ENCODE measurements around the gene APBB1.
A peak's percentile ranks its signal among the peaks of the same experiment; 100 is the strongest.

Gene APBB1

DNA sequence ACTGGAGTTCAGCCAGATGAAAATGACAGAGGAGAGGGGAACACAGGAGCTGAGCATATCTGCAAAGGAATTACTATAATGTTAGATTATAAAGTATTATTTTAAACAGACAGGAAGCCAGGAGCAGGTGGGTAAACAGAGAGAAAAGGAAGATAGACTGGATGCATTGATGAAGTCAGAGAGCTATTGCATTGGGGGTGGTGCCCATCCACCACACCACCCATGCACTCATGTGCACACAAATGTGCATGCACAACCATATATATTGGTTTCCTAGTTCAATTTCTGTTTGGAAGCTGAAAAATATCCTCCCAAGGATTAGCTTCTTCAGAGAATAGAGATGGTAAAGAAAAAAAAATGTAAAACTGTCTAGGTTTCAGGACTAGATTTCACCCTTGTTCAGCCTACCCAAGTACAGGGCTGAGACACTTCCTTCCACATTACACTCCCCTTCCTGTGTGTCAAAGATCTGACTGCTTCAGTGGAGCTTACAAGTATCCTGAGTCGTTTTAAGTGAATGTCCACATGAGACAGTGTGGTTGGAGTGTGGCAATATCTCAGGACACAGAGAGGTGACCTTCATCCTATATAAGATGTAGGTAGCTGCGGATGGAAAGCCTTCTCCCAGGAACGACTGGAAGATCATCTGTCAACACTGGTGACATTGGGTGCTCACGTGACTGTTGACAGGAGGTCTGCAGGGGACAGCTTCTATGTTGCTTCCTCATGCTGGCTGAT is 40.8 kb downstream of the APBB1 start:
- no peaks in the 10 kb centered on the region for H3K27me3 ChIP-seq (ENCODE audit: insufficient read depth, insufficient read length)
- H3K4me3 ChIP-seq (ENCODE audit: insufficient read length, low read depth): no peak overlapping the region
- H3K4me1 ChIP-seq (ENCODE audit: insufficient read depth, insufficient read length): peaks cover 2% of the 10 kb centered on the region
- DNase-seq (ENCODE audit: low read depth, low spot score): no peak
- H3K9me3 ChIP-seq (ENCODE audit: insufficient read depth, low read length): no peaks in the 10 kb centered on the region
- no peak overlapping the region for H3K9ac ChIP-seq (ENCODE audit: insufficient read length, low read depth)
- no peak for TF ChIP-seq ZNF274 (IDR thresholded peaks at IDR 0.05; ENCODE audit: low read depth, low read length)
- H3K36me3 ChIP-seq (ENCODE audit: insufficient read depth, insufficient read length, low read length): no peaks in the 10 kb centered on the region

DNA sequence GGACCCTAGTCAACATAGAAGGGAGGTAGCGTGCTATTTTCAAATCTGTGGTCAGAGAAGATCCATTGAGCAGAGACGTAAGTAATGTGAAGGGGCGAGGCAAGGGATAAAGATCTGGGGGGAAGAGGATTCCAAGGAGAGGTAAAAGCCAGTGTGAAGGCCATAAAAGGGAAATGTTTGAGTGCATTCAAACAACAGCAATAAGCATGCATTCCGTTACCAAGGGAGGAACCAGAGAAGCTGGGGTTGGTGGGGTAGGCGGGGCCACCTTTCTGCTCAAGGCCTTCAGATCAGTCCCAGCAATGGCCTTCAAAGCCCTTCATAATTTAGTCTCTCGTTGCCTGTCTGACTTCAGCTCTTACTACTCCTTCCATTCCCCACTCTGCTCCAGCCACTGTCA is 47.1 kb downstream of the APBB1 start:
- Histone ChIP-seq H3K9ac (ENCODE audit: insufficient read length, low read depth) (no peak overlapping the region), H3K4me3 (ENCODE audit: insufficient read length, low read depth) (no peak overlapping the region), H3K4me1 (ENCODE audit: insufficient read depth, insufficient read length) (no peaks in the 10 kb centered on the region), H3K9me3 (ENCODE audit: insufficient read depth, low read length) (no peaks in the 10 kb centered on the region), H3K27me3 (ENCODE audit: insufficient read depth, insufficient read length) (no peaks in the 10 kb centered on the region), H3K36me3 (ENCODE audit: insufficient read depth, insufficient read length, low read length) (no peaks in the 10 kb centered on the region)
- DNase-seq (ENCODE audit: low read depth, low spot score): no peak
- TF ChIP-seq YY1 (IDR thresholded peaks at IDR 0.05; ENCODE audit: insufficient read depth, insufficient read length) (no peak), SUZ12 (IDR thresholded peaks at IDR 0.05; ENCODE audit: extremely low read depth, insufficient read depth, insufficient read length) (no peak), ZNF274 (IDR thresholded peaks at IDR 0.05; ENCODE audit: low read depth, low read length) (no peak)

DNA sequence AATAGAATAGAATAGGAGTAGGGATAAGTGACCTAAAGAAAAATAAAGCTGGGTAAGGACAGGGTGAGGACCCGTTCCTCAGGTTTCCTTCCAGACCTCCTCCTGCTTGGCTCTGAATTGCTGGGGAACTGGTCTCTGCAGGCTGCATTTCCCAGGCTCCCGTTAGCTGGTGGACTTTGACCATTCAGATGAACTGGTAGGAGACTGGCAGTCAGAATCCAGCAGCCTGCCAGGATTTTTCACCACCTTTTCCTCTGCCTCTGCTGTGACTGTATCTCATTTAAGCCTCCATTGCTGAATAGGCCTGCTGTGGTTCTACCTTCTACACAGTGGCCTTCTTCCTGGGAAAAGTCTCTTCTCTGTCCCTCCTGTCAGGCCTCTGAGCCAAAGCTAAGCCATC is 53.2 kb downstream of the APBB1 start:
- no peak for DNase-seq (ENCODE audit: low read depth, low spot score)
- Histone ChIP-seq H3K36me3 (ENCODE audit: insufficient read depth, insufficient read length, low read length) (no peaks in the 10 kb centered on the region), H3K9me3 (ENCODE audit: insufficient read depth, low read length) (no peaks in the 10 kb centered on the region), H3K9ac (ENCODE audit: insufficient read length, low read depth) (no peak overlapping the region), H3K4me1 (ENCODE audit: insufficient read depth, insufficient read length) (peaks cover 3% of the 10 kb centered on the region), H3K27me3 (ENCODE audit: insufficient read depth, insufficient read length) (no peaks in the 10 kb centered on the region), H3K4me3 (ENCODE audit: insufficient read length, low read depth) (no peak overlapping the region)
- TF ChIP-seq ZNF274 (IDR thresholded peaks at IDR 0.05; ENCODE audit: low read depth, low read length): no peak
- no peak for TF ChIP-seq SUZ12 (IDR thresholded peaks at IDR 0.05; ENCODE audit: extremely low read depth, insufficient read depth, insufficient read length)
- TF ChIP-seq YY1 (IDR thresholded peaks at IDR 0.05; ENCODE audit: insufficient read depth, insufficient read length): no peak

DNA sequence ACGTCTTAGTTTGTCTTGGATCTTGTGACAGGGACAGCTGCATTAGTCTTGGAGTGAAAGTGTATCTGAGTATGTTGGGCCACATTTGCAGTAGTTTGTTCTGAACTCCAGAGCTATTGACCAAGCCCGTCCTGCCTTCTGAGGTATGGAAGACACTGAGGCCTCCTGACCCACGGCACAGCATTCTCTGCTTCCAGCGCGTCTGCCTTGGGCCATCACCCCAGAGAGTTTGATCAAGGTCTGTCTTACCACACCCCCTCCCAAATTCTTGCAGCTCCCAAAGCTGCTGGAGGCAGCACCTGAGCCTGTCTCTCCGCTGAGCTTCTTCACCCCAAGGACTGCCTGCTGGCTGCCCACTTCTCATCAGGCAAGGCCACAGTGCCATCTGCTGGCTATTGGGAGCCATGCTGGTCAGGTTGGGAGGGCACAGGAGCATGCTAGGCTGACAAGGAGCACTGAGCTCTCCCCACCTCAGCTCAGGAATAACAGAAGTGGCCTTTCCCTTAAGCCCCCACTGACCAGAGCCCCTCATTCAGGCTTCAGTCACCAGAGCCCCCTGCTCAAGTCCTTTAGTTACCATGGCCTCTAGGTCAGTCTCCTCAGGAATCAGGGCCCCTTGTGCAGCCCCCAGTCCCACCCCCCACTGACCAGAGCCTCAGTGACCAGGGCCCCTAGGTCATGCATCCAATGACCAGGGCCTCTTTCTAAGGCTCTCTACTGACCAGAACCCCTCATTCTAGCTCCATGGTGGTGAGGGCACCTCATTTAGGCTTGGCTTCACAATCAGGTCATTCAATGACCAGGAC is 55.8 kb downstream of the APBB1 start:
- Histone ChIP-seq H3K9me3 (ENCODE audit: insufficient read depth, low read length) (no peaks in the 10 kb centered on the region), H3K27me3 (ENCODE audit: insufficient read depth, insufficient read length) (no peaks in the 10 kb centered on the region), H3K4me1 (ENCODE audit: insufficient read depth, insufficient read length) (peaks cover 3% of the 10 kb centered on the region), H3K4me3 (ENCODE audit: insufficient read length, low read depth) (no peak overlapping the region), H3K36me3 (ENCODE audit: insufficient read depth, insufficient read length, low read length) (no peaks in the 10 kb centered on the region), H3K9ac (ENCODE audit: insufficient read length, low read depth) (no peak overlapping the region)
- TF ChIP-seq SUZ12 (IDR thresholded peaks at IDR 0.05; ENCODE audit: extremely low read depth, insufficient read depth, insufficient read length): no peak
- no peak for TF ChIP-seq ZNF274 (IDR thresholded peaks at IDR 0.05; ENCODE audit: low read depth, low read length)
- no peak for TF ChIP-seq YY1 (IDR thresholded peaks at IDR 0.05; ENCODE audit: insufficient read depth, insufficient read length)
- peak; percentile 83 for DNase-seq (ENCODE audit: low read depth, low spot score)

DNA sequence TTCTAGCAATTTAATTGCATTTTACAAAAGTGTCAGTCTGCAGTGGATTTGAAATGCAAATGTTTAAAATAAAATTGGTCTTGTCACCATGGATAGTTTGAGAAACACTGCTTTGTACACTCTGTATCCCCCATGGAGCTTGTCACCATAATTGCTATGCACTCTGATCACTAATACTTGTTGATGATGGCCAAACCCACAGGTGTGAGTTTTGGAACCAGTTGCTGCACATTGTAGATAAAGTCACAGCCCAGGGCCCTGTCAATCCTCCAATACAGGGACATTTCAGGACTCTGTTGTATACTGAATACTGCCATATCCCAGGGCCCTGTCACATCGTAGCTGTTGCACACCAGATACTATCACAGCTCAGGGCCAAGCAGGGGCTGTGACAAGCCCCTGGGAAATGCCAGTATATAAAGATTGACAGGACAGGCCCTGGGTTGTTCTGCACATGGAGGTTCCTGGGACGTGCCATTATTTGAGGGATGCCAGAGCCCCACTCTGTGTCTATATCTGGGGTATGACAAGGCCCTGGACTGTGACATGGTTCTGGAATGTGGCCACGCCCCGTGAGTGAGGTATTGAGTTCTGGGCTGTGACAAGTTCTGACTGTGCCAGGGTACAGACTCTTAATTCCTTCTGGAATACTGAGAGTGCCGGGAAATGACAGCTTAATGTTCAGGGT is 56.6 kb downstream of the APBB1 start:
- DNase-seq (ENCODE audit: low read depth, low spot score): no peak
- Histone ChIP-seq H3K36me3 (ENCODE audit: insufficient read depth, insufficient read length, low read length) (no peaks in the 10 kb centered on the region), H3K9ac (ENCODE audit: insufficient read length, low read depth) (no peak overlapping the region), H3K27me3 (ENCODE audit: insufficient read depth, insufficient read length) (no peaks in the 10 kb centered on the region), H3K4me3 (ENCODE audit: insufficient read length, low read depth) (no peak overlapping the region), H3K4me1 (ENCODE audit: insufficient read depth, insufficient read length) (peaks cover 3% of the 10 kb centered on the region), H3K9me3 (ENCODE audit: insufficient read depth, low read length) (no peaks in the 10 kb centered on the region)
- TF ChIP-seq YY1 (IDR thresholded peaks at IDR 0.05; ENCODE audit: insufficient read depth, insufficient read length) (no peak), SUZ12 (IDR thresholded peaks at IDR 0.05; ENCODE audit: extremely low read depth, insufficient read depth, insufficient read length) (no peak), ZNF274 (IDR thresholded peaks at IDR 0.05; ENCODE audit: low read depth, low read length) (no peak)

DNA sequence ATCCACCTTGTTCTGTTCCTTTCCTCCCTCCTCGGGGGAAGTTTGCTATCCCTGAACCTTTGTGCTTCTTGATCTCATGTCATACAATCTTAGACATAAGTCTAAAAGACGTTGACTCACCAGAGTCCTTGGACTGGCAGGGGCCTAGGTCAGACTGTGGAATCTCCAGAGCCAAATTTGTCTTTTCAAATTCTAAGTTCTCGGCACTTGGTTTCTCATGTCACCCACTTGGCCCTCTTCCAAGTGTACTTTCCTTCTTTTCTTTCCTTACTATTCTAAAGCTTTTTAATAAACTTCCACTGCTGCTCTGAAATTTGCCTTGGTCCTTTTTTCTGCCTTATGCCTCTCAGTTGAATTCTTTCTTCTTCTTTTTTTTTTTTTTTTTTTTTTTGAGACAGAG is 58.7 kb downstream of the APBB1 start:
- H3K27me3 ChIP-seq (ENCODE audit: insufficient read depth, insufficient read length): no peaks in the 10 kb centered on the region
- TF ChIP-seq ZNF274 (IDR thresholded peaks at IDR 0.05; ENCODE audit: low read depth, low read length) (no peak), SUZ12 (IDR thresholded peaks at IDR 0.05; ENCODE audit: extremely low read depth, insufficient read depth, insufficient read length) (no peak), YY1 (IDR thresholded peaks at IDR 0.05; ENCODE audit: insufficient read depth, insufficient read length) (no peak)
- DNase-seq (ENCODE audit: low read depth, low spot score): no peak
- H3K36me3 ChIP-seq (ENCODE audit: insufficient read depth, insufficient read length, low read length): no peaks in the 10 kb centered on the region
- H3K9ac ChIP-seq (ENCODE audit: insufficient read length, low read depth): no peak overlapping the region
- H3K9me3 ChIP-seq (ENCODE audit: insufficient read depth, low read length): no peaks in the 10 kb centered on the region
- H3K4me3 ChIP-seq (ENCODE audit: insufficient read length, low read depth): no peak overlapping the region
- H3K4me1 ChIP-seq (ENCODE audit: insufficient read depth, insufficient read length): peaks cover 3% of the 10 kb centered on the region

DNA sequence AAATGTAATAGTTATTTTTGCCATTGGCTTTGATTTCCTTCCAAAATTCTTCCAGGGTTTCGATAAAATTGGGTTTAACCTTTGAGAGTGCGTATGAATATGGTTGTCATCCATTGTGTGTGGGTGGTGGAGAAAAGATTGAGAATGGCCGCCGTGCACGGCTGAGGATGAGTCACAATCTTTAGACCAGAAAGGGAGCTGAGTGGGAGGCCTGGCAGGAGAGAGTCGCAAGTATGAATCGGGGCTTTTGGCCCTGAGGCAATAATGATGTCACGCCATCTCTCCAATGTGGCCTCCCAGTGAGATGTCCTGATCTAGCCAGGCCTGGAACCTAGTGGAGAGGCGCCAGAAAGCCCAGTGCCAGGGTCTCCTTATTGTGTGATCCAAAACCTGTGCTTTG is 61.7 kb downstream of the APBB1 start:
- no peak for DNase-seq (ENCODE audit: low read depth, low spot score)
- no peak for TF ChIP-seq SUZ12 (IDR thresholded peaks at IDR 0.05; ENCODE audit: extremely low read depth, insufficient read depth, insufficient read length)
- TF ChIP-seq YY1 (IDR thresholded peaks at IDR 0.05; ENCODE audit: insufficient read depth, insufficient read length): no peak
- no peak for TF ChIP-seq ZNF274 (IDR thresholded peaks at IDR 0.05; ENCODE audit: low read depth, low read length)

More for the DNA sequence above, 61.7 kb downstream of the APBB1 start:
- H3K4me3 ChIP-seq (ENCODE audit: insufficient read length, low read depth): no peak overlapping the region
- no peaks in the 10 kb centered on the region for H3K4me1 ChIP-seq (ENCODE audit: insufficient read depth, insufficient read length)
- no peak overlapping the region for H3K9ac ChIP-seq (ENCODE audit: insufficient read length, low read depth)
- no peaks in the 10 kb centered on the region for H3K27me3 ChIP-seq (ENCODE audit: insufficient read depth, insufficient read length)
- no peaks in the 10 kb centered on the region for H3K36me3 ChIP-seq (ENCODE audit: insufficient read depth, insufficient read length, low read length)
- H3K9me3 ChIP-seq (ENCODE audit: insufficient read depth, low read length): no peaks in the 10 kb centered on the region
